SK-MEL-5 (cell line): ENCODE data around the gene ZNHIT3. TPM values are rescaled to one million over a fixed set of nuclear protein-coding genes. Genes with fewer than 3 reads are reported as not detected.

Experiments
- DNase-seq: peaks from one replicate; pipeline ENCODE4 v3.0.0-alpha.2; 2016; ENCODE audit warnings: low read depth, low spot score
- in situ Hi-C: cut with HindIII; loops from 2 replicates; pipeline ENCODE4 v1.10.0; 2016; ENCODE audit warnings: low sequenced_read_pairs, high pct_unique_total_duplicates, low pct_unique_long_range_greater_than_20kb
- small RNA-seq, 2 experiments: library from RNA; depleted of rRNA; stranded (forward); fragments of <200 nt; gene quantifications; one replicate each; pipeline ENCODE3, GENCODE V24; 2014
- total RNA-seq: library from RNA; depleted of rRNA; stranded (reverse); fragments of >200 nt; shearing (Covaris generic); gene quantifications from 2 replicates; pipeline ENCODE4 v1.2.3, GENCODE V29; 2014; rRNA removed

Gene ZNHIT3
- total RNA-seq, 1 experiment from 2014 or later, result 54.9 TPM

GRCh38 chr17:36533935-36534839, 47.7 kb downstream of the ZNHIT3 start:
- in situ Hi-C loops, result no loop called here
- peak; percentile 71 for DNase-seq

DNA sequence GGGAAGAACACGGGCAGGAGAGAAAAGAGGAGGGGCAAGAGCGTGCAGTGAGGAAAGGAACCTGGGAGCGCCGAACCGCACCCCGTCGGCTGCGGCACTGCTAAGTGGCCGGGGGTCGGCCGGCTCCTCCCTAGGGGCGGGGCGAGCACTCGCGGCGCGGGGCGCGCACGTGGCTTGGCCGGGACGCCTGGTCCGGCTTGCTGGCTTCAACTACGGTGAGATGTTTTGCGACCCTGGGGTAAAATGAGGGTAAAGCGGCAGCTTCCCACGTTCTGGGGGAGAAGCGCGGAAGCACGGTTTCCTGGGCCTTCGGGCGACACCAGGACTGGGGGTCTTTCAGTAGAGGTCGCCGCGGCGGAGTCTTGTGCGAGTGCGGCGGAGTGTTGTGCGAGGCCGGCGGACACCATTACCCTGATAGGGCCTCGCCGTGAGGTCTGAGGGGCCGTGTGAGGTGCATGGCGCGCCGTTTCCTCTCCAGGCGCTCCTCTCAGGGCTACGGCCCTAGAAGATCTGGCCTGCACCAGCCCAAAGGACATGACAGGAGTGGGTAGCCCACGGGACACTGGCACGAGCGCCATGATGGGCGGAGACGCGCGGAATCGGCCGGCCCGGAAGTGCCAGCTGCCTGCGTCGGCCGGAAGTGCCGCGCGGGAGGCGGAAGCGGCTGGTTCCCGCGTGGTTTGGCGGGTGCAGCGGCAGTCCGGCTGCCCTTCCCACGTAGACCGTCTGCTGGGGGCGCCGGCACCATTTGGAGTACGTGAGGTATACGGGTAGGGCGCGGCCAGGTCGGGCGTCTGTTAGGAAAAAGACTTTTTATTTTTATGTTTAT, 48.6 kb downstream of the ZNHIT3 start, which contains the start of the genes MYO19 and PIGW:
TSS of gene MYO19 (minus strand) at position 29 of the 829 bp plus-strand sequence. CDS start 2,330 bp downstream, outside the sequence.
TSS of gene PIGW (plus strand) at position 148 of the 829 bp plus-strand sequence. CDS start 2,115 bp downstream, outside the sequence.
- in situ Hi-C loops, result no loop called here
- DNase-seq, result peak; percentile 90

- in situ Hi-C loops, result no loop called here
- DNase-seq, result no peak
Measured at GRCh38 chr17:36535669-36536081, 49.2 kb downstream of the ZNHIT3 start.

DNA sequence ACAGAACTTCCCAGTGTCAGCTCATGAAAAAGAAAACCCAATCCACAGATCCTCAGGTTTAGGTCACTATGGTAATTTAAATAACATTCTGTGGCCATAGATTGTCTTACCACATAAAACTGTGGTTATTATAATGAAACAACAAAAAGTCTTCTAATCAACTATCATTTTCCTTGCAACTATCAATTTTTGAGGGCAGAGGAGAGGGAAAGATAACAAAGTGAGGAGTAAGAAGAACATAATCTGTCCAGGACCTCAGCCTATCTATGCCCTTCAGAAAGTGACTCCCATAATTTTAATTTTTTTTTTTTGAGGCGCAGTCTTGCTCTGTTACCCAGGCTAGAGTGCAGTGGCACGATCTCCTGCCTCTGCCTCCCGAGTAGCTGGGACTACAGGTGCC, 54.2 kb downstream of the ZNHIT3 start:
- no peak for DNase-seq
- in situ Hi-C loops, result no loop called here

DNA sequence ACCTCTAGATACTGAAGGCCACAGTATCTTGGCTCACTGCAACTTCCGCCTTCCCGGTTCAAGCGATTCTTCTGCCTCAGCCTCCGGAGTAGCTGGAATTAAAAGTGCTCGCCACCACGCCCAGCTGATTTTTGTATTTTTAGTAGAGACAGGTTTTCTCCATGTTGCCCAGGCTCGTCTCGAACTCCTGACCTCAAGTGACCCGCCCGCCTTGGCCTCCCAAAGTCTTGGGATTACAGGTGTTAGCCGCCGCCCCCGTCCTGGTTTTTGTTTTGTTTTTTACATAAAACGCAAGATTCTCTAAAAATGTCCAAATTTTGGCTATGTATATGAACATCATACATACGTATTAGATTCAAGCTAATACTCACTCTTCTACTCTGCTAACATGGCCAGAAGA, 56.3 kb downstream of the ZNHIT3 start:
- in situ Hi-C loops, result no loop called here
- DNase-seq, result no peak

GRCh38 chr17:36544044-36544306, 57.5 kb downstream of the ZNHIT3 start:
- DNase-seq, result peak; percentile 63
- in situ Hi-C loops, result no loop called here

DNA sequence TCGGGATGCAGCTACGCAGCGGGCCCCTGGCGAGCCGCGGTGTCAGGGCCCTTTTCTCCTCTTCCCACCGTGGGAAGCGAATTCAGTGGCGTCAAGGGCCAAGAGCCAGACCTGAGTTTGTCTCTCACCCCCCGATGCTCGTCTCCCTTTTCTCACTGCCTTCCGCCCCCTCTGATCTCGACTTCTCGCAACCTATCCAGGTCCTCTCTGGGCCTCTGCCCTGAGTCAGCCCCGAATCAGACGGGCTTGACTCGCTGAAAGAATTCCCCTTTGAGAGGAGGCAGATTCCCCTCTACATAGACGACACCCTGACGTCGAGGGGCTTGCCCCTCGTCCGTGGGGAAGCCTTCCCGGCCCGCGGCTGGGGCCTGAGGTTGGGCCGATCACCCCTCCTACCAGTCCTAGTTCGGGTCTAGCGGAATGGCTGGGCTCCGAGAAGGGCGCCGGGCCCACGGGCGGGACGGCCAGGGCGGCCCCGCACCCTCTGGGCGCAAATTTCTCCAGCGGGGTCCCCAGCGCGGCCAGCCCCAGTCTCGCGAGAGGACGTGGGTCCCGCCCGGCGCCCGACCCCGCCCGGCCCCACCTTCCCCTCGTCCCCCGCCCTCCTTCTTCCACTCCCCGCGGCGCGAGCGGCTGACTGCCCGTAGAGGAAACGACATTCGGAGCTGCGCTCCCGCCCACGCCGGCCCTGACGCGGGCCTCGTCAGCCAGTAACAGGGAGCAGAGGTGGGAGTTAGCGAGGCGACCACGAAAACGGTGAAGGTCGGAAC, 58.0 kb downstream of the ZNHIT3 start, which contains the start of gene GGNBP2:
TSS of gene GGNBP2 (plus strand) at position 613 of the 770 bp plus-strand sequence. CDS start 806 bp downstream, outside the sequence.
- peak; percentile 91 for DNase-seq
- in situ Hi-C loops, result no loop called here

- in situ Hi-C loops, result no loop called here
- DNase-seq, result no peak
Measured at GRCh38 chr17:36545077-36545464, 58.6 kb downstream of the ZNHIT3 start.

Small RNA genes lying within 50 kb of the gene (small RNA-seq; reads per million reads assigned to genes)
- 0 reads per million in 2 experiments for gene RNA5SP439

Other genes starting within 250 kb of the ZNHIT3 start
- gene TBC1D3I, start 222.1 kb upstream of the ZNHIT3 start, total RNA-seq, result not detected in 2 replicates
- not detected in 2 replicates for gene TBC1D3G, start 162.8 kb upstream of the ZNHIT3 start, total RNA-seq
- not detected in 2 replicates for gene TBC1D3H, start 98.2 kb upstream of the ZNHIT3 start, total RNA-seq
- gene MYO19, start 48.2 kb downstream of the ZNHIT3 start, total RNA-seq, result 44.7 and 49.0 TPM in 2 replicates
- gene PIGW, start 48.3 kb downstream of the ZNHIT3 start, total RNA-seq, result 15.7 and 16.7 TPM in 2 replicates
- gene GGNBP2, start 58.2 kb downstream of the ZNHIT3 start, total RNA-seq, result 42.8 and 46.9 TPM in 2 replicates
- gene DHRS11, start 105.2 kb downstream of the ZNHIT3 start, total RNA-seq, result 12.9 and 19.1 TPM in 2 replicates
- 15.8 and 16.3 TPM in 2 replicates for gene MRM1, start 114.9 kb downstream of the ZNHIT3 start, total RNA-seq